Measurements from ENCODE around the gene VAV1.

VAV1 gene

GRCh38 chr19:6873708-6874431 is 101.4 kb downstream of the VAV1 start:
- Histone ChIP-seq H3K27ac (ENCODE audit: low read length) (no peak overlapping the region), H3K9ac (ENCODE audit: low read length) (no peak overlapping the region), H3K4me1 (ENCODE audit: control insufficient read depth, low read depth, low read length) (no peaks in the 10 kb centered on the region), H3K9me3 (ENCODE audit: control insufficient read depth, low read depth, low read length) (peaks cover 24% of the 10 kb centered on the region), H3K27me3 (ENCODE audit: control insufficient read depth, insufficient read depth, low read length) (no peaks in the 10 kb centered on the region), H3K4me3 (ENCODE audit: low read length) (no peak overlapping the region), H3K36me3 (ENCODE audit: control insufficient read depth, low read depth, low read length) (no peaks in the 10 kb centered on the region)

GRCh38 chr19:6875218-6875617 is 102.7 kb downstream of the VAV1 start:
- no peaks in the 10 kb centered on the region for H3K4me1 ChIP-seq (ENCODE audit: control insufficient read depth, low read depth, low read length)
- H3K27ac ChIP-seq (ENCODE audit: low read length), result no peak overlapping the region
- H3K4me3 ChIP-seq (ENCODE audit: low read length), result no peak overlapping the region
- no peaks in the 10 kb centered on the region for H3K27me3 ChIP-seq (ENCODE audit: control insufficient read depth, insufficient read depth, low read length)
- H3K9ac ChIP-seq (ENCODE audit: low read length), result no peak overlapping the region
- H3K9me3 ChIP-seq (ENCODE audit: control insufficient read depth, low read depth, low read length), result peaks cover 26% of the 10 kb centered on the region
- H3K36me3 ChIP-seq (ENCODE audit: control insufficient read depth, low read depth, low read length), result no peaks in the 10 kb centered on the region

DNA sequence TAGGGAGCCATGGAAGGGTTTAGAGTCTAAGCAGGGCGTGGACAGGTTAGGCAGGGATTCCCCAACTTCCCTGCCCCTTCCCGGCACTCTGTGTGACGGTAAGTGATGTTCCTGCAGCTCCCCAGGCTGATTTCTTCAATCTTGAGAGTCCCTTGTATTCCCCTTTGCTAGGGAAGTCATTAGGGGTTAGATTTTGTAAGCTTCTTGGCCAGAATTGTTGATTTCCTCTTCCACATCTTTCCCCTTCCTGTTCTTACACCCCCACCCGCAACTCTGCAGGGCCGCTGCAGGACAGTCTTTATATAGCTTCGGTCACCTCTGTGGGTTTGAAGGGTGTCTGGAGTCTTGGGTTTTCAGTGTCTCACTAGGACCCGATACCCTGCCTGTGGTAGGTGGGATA is 104.2 kb downstream of the VAV1 start:
- no peak overlapping the region for H3K4me3 ChIP-seq (ENCODE audit: low read length)
- H3K9ac ChIP-seq (ENCODE audit: low read length), result no peak overlapping the region
- no peaks in the 10 kb centered on the region for H3K27me3 ChIP-seq (ENCODE audit: control insufficient read depth, insufficient read depth, low read length)
- H3K36me3 ChIP-seq (ENCODE audit: control insufficient read depth, low read depth, low read length), result no peaks in the 10 kb centered on the region
- H3K27ac ChIP-seq (ENCODE audit: low read length), result no peak overlapping the region
- H3K4me1 ChIP-seq (ENCODE audit: control insufficient read depth, low read depth, low read length), result no peaks in the 10 kb centered on the region
- H3K9me3 ChIP-seq (ENCODE audit: control insufficient read depth, low read depth, low read length), result peaks cover 32% of the 10 kb centered on the region

DNA sequence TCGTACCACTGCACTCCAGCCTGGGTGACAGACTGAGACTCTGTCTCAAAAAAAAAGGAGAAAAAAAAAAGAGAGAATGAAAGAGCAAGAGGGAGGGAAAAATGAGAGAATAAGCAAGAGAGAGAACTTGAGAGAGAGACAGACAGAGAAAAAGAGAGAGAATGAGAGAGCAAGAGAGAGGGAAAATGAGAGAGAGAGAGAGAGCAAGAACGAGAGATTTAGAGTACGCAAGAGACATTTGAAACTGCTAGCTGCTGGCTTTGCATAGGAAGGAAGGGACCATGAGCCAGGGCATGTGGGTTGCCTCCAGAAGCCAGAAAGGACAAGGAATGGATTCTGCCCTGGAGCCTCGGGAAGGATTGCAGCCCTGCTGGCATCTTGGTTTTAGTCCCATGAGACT is 105.3 kb downstream of the VAV1 start:
- no peak overlapping the region for H3K9ac ChIP-seq (ENCODE audit: low read length)
- no peaks in the 10 kb centered on the region for H3K4me1 ChIP-seq (ENCODE audit: control insufficient read depth, low read depth, low read length)
- no peak overlapping the region for H3K4me3 ChIP-seq (ENCODE audit: low read length)
- H3K27me3 ChIP-seq (ENCODE audit: control insufficient read depth, insufficient read depth, low read length), result no peaks in the 10 kb centered on the region
- H3K27ac ChIP-seq (ENCODE audit: low read length), result no peak overlapping the region
- H3K36me3 ChIP-seq (ENCODE audit: control insufficient read depth, low read depth, low read length), result no peaks in the 10 kb centered on the region
- H3K9me3 ChIP-seq (ENCODE audit: control insufficient read depth, low read depth, low read length), result peaks cover 39% of the 10 kb centered on the region

DNA sequence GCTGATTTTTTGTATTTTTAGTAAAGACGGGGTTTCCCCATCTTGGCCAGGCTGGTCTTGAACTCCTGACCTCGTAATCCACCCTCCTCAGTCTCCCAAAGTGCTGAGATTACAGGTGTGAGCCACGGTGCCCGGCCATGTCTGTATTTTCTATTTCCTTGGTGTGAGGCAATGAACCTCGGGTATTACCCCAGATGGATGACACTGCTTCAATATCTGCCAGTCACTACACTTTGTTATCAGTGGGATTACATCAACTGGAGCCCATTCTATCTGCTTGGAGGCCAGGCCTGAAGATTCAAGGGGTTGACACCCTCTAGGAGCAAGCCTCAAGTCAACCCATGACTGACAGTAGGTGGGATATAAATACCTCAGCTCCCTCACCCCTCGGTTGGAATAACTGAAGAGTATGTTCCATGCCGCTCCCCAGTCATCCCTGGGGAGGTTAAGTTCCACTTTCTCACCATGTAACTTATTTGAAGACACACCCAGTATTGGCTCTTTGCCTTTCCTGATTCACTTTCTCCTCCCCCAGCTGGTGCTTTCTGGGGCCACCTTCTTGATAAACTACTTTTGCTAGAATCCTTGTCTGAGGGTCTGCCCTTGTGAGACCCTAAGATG is 113.9 kb downstream of the VAV1 start:
- no peaks in the 10 kb centered on the region for H3K27me3 ChIP-seq (ENCODE audit: control insufficient read depth, insufficient read depth, low read length)
- H3K4me1 ChIP-seq (ENCODE audit: control insufficient read depth, low read depth, low read length), result no peaks in the 10 kb centered on the region
- no peak overlapping the region for H3K9ac ChIP-seq (ENCODE audit: low read length)
- no peaks in the 10 kb centered on the region for H3K36me3 ChIP-seq (ENCODE audit: control insufficient read depth, low read depth, low read length)
- peaks cover 33% of the 10 kb centered on the region for H3K9me3 ChIP-seq (ENCODE audit: control insufficient read depth, low read depth, low read length)
- H3K4me3 ChIP-seq (ENCODE audit: low read length), result no peak overlapping the region
- no peak overlapping the region for H3K27ac ChIP-seq (ENCODE audit: low read length)

GRCh38 chr19:6887316-6887715 is 114.8 kb downstream of the VAV1 start, which contains the start of gene ADGRE1:
TSS of gene ADGRE1 (plus strand) at chr19:6887579. CDS start at chr19:6887609, 30 bp downstream.
- no peaks in the 10 kb centered on the region for H3K27me3 ChIP-seq (ENCODE audit: control insufficient read depth, insufficient read depth, low read length)
- H3K4me3 ChIP-seq (ENCODE audit: low read length), result no peak within 1 kb of the TSS
- H3K9me3 ChIP-seq (ENCODE audit: control insufficient read depth, low read depth, low read length), result peaks cover 38% of the 10 kb centered on the region
- H3K9ac ChIP-seq (ENCODE audit: low read length), result no peak within 1 kb of the TSS
- no peaks in the 10 kb centered on the region for H3K4me1 ChIP-seq (ENCODE audit: control insufficient read depth, low read depth, low read length)
- H3K36me3 ChIP-seq (ENCODE audit: control insufficient read depth, low read depth, low read length), result no peaks in the 10 kb centered on the region
- H3K27ac ChIP-seq (ENCODE audit: low read length), result no peak within 1 kb of the TSS

- no peaks in the 10 kb centered on the region for H3K36me3 ChIP-seq (ENCODE audit: control insufficient read depth, low read depth, low read length)
- no peak overlapping the region for H3K9ac ChIP-seq (ENCODE audit: low read length)
- H3K27me3 ChIP-seq (ENCODE audit: control insufficient read depth, insufficient read depth, low read length), result no peaks in the 10 kb centered on the region
- H3K27ac ChIP-seq (ENCODE audit: low read length), result no peak overlapping the region
- H3K9me3 ChIP-seq (ENCODE audit: control insufficient read depth, low read depth, low read length), result peaks cover 47% of the 10 kb centered on the region
- H3K4me1 ChIP-seq (ENCODE audit: control insufficient read depth, low read depth, low read length), result no peaks in the 10 kb centered on the region
- H3K4me3 ChIP-seq (ENCODE audit: low read length), result no peak overlapping the region
These were observed 116.5 kb downstream of the VAV1 start for GRCh38 chr19:6888967-6889366.

GRCh38 chr19:6890401-6890913 is 117.9 kb downstream of the VAV1 start:
- H3K9me3 ChIP-seq (ENCODE audit: control insufficient read depth, low read depth, low read length), result peaks cover 61% of the 10 kb centered on the region
- H3K36me3 ChIP-seq (ENCODE audit: control insufficient read depth, low read depth, low read length), result no peaks in the 10 kb centered on the region
- no peak overlapping the region for H3K9ac ChIP-seq (ENCODE audit: low read length)
- no peak overlapping the region for H3K4me3 ChIP-seq (ENCODE audit: low read length)
- no peaks in the 10 kb centered on the region for H3K4me1 ChIP-seq (ENCODE audit: control insufficient read depth, low read depth, low read length)
- H3K27me3 ChIP-seq (ENCODE audit: control insufficient read depth, insufficient read depth, low read length), result no peaks in the 10 kb centered on the region
- H3K27ac ChIP-seq (ENCODE audit: low read length), result no peak overlapping the region

DNA sequence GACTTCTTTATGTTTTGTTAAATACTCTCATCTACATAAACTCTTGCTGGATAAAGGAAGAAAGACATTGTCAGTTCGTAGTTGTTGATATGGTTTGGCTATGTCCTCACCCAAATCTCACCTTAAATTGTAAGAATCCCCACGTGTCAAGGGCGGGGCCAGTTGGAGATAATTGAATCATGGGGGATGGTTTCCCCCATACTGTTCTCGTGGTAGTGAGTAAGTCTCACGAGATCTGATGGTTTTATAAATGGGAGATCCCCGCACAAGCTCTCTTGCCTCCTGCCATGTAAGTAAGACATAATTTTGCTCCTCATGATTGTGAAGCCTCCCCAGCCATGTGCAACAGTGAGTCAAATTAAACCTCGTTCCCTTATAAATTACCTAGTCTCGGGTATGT is 118.4 kb downstream of the VAV1 start:
- H3K36me3 ChIP-seq (ENCODE audit: control insufficient read depth, low read depth, low read length), result no peaks in the 10 kb centered on the region
- H3K4me1 ChIP-seq (ENCODE audit: control insufficient read depth, low read depth, low read length), result no peaks in the 10 kb centered on the region
- H3K27me3 ChIP-seq (ENCODE audit: control insufficient read depth, insufficient read depth, low read length), result no peaks in the 10 kb centered on the region
- H3K27ac ChIP-seq (ENCODE audit: low read length), result no peak overlapping the region
- H3K9ac ChIP-seq (ENCODE audit: low read length), result no peak overlapping the region
- H3K9me3 ChIP-seq (ENCODE audit: control insufficient read depth, low read depth, low read length), result peaks cover 66% of the 10 kb centered on the region
- H3K4me3 ChIP-seq (ENCODE audit: low read length), result no peak overlapping the region

GRCh38 chr19:6891761-6892385 is 119.4 kb downstream of the VAV1 start:
- no peak overlapping the region for H3K4me3 ChIP-seq (ENCODE audit: low read length)
- no peaks in the 10 kb centered on the region for H3K27me3 ChIP-seq (ENCODE audit: control insufficient read depth, insufficient read depth, low read length)
- no peaks in the 10 kb centered on the region for H3K36me3 ChIP-seq (ENCODE audit: control insufficient read depth, low read depth, low read length)
- peaks cover 74% of the 10 kb centered on the region for H3K9me3 ChIP-seq (ENCODE audit: control insufficient read depth, low read depth, low read length)
- H3K4me1 ChIP-seq (ENCODE audit: control insufficient read depth, low read depth, low read length), result no peaks in the 10 kb centered on the region
- no peak overlapping the region for H3K9ac ChIP-seq (ENCODE audit: low read length)
- H3K27ac ChIP-seq (ENCODE audit: low read length), result no peak overlapping the region

DNA sequence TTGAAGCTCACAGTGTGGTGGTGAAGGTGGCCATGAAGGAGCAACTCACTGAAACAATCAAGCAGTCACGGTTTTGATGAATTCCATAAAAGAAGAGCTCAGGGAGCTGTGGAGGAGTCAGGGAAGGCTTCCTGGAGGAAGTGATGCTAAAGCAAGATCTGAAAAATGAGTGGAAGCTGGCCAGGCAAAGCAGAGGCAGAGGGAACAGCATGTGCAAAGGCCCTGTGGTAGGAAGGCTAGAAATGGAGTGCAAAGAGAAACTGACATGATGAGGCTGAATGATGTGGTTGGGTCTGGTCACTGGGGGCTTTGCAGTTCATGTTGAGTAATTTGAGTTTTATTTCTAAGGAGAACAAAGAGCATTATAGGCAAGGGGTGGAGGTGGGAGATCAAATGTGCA is 121.8 kb downstream of the VAV1 start:
- H3K9me3 ChIP-seq (ENCODE audit: control insufficient read depth, low read depth, low read length), result peaks cover 65% of the 10 kb centered on the region
- H3K4me3 ChIP-seq (ENCODE audit: low read length), result no peak overlapping the region
- no peaks in the 10 kb centered on the region for H3K27me3 ChIP-seq (ENCODE audit: control insufficient read depth, insufficient read depth, low read length)

More for the DNA sequence above, 121.8 kb downstream of the VAV1 start:
- H3K36me3 ChIP-seq (ENCODE audit: control insufficient read depth, low read depth, low read length), result no peaks in the 10 kb centered on the region
- no peak overlapping the region for H3K9ac ChIP-seq (ENCODE audit: low read length)
- H3K4me1 ChIP-seq (ENCODE audit: control insufficient read depth, low read depth, low read length), result no peaks in the 10 kb centered on the region
- H3K27ac ChIP-seq (ENCODE audit: low read length), result no peak overlapping the region

Data from iPS-18a (cell line).